Gastroesophageal sphincter (tissue), 3 donors: ENCODE measurements around the gene FBXW8.

ENCODE experiments used
- CTCF ChIP-seq, 4 experiments: fragments of 200-600 bp in 2 of 4; fragments of 450-650 bp in 2 of 4; sonication (generic) in 1 of 4; IDR thresholded peaks; one replicate each; pipeline ENCODE4 v1.5.1; 2017 to 2019; ENCODE audit warnings: antibody characterized with exemption in 4 of 4, mild to moderate bottlenecking in 2 of 4, moderate library complexity in 2 of 4
- POLR2A ChIP-seq, 2 donors: fragments of 450-650 bp; IDR thresholded peaks; one replicate each; pipeline ENCODE4 v1.6.1; 2017; ENCODE audit warnings: antibody characterized with exemption in 2 of 2, mild to moderate bottlenecking in 2 of 2, moderate library complexity in 1 of 2
- POLR2AphosphoS5 ChIP-seq: sonication (generic); formaldehyde crosslinking; IDR thresholded peaks from one replicate; pipeline ENCODE4 v1.6.1; 2017; ENCODE audit warnings: antibody characterized with exemption

GRCh38 chr12:116977465-116978380 lies 67.0 kb downstream of the FBXW8 start:
- TF ChIP-seq CTCF (IDR thresholded peaks at IDR 0.05) (no peak), POLR2AphosphoS5 (no peak), POLR2A (IDR thresholded peaks at IDR 0.05) (no peak)
